Measurements from ENCODE around the gene LGALS9C.
"Not testable (repeated sequence)": the region's sequence is repeated elsewhere in the genome, so short reads cannot be mapped to it uniquely, and the experiment has no call there.

The LGALS9C gene

DNA sequence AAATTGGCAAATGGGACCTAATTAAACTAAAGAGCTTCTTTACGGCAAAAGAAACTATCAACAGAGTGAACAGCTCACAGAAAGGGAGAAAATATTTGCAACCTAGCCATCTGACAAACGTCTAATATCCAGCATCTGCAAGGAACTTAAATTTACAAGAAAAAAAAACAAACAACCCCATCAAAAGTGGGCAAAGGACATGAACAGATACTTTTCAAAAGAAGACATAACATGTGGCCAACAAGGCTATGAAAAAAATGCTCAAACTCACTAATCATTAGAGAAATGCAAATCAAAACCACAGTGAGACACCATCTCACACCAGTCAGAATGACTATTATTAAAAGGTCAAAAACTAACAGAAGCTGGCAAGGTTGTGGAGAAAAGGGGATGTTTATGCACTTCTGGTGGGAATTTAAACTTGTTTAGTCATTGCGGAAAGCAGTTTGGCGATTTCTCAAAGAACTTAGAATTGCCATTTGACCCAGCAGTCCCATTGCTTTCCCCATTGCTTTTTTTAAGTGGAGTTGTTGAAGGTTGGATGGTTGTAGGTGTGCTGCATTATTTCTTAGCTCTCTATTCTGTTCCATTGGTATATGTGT, 52.4 kb downstream of the LGALS9C start:
- DNase-seq (ENCODE audit: low read depth in 1 of 2, low spot score in 1 of 2): not testable (repeated sequence)

DNA sequence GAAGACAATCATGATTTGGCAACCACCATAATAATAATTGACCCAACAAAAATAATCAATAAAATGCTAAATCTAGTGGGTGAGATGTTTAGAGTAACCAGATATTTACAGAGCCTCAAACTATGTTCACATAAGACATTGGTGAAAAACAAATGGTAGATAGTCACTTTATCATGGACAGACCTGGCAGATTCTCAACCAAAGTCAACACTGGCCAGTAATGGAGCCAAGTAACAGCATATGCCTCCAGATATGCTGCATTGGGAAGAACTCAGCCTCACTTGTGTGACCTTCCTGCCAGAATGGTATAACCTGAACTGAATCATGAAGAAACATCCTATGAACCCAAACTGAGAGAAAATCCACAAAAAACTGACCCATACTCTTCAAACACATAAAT, 53.8 kb downstream of the LGALS9C start:
- DNase-seq (ENCODE audit: low read depth in 1 of 2, low spot score in 1 of 2): not testable (repeated sequence)

DNA sequence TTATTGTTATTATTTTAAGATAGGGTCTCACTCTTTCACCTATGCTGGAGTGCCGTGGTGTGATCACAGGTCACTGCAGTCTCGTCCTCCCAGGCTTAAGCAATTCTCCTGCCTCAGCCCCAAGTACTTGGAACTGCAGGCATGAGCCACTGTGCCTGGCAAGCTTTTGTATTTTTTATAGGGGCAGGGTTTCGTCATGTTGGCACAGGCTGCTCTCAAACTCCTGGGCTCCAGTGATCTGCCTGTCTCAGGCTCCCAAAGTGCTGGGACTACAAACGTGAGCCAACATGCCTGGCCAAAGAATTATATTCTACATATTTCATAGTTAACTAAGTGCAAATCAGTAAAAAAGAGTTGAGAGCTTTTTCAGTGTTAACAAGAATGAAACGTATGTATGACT, 65.6 kb downstream of the LGALS9C start:
- DNase-seq (ENCODE audit: low read depth in 1 of 2, low spot score in 1 of 2): not testable (repeated sequence)

DNA sequence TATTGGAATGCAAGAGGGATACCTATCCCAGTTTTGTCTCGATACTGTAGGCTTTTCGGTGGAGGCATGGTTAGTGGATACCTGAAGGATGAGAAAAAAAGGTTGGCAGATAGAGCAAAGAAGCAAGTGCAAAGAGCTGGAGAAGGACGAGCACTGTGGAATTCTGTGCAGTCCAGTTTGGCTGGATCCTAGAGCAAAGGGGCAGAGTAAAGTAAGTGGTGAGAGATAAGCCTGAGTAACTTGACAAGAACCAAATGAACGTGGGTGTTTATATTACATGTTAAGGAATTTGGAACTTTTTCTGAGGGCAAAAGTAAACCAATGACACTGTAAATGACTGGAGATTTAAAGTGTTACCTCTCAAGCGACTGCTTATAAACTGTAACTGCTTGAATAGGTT, 66.3 kb downstream of the LGALS9C start:
- DNase-seq (ENCODE audit: low read depth in 1 of 2, low spot score in 1 of 2): not testable (repeated sequence)

Data from activated CD4-positive, alpha-beta T cell treated with anti-CD3 and anti-CD28 coated beads, Interleukin-2, amount 50 U/mL, for 24 hours (primary cell).